B cell (primary cell): ENCODE measurements around the gene CRISPLD2.

Source experiments
- EZH2 ChIP-seq: IDR thresholded peaks from 2 replicates; pipeline ENCODE4 v1.6.1; 2012; ENCODE audit warnings: borderline replicate concordance, low read depth, mild to moderate bottlenecking, moderate library complexity, low read length; ENCODE audit not compliant: insufficient read depth, poor library complexity, severe bottlenecking
- TF ChIP-seq, protein P1 (sequence below): fragments of 200-600 bp; IDR thresholded peaks from one replicate; pipeline ENCODE4 v1.8.0; 2022; ENCODE audit warnings: antibody characterized with exemption, mild to moderate bottlenecking

DNA sequence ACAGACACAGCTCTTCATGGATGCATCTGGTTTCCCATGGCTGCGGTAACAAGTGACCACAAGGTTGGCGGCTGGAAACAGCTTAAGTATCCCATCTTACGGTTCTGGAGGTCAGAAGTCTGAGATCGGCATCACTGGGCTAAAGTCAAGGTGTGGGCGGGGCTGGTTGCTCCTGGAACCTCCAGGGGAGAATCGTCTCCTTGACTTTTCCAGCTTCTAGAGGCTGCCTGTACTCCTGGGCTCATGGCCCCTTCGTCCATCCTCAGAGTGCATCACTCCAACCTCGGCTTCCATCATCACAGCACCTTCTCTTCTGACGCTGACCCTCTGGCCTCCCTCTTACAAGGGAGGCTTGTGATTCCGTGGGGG, 12.9 kb upstream of the CRISPLD2 start:
- TF ChIP-seq, protein P1, sequence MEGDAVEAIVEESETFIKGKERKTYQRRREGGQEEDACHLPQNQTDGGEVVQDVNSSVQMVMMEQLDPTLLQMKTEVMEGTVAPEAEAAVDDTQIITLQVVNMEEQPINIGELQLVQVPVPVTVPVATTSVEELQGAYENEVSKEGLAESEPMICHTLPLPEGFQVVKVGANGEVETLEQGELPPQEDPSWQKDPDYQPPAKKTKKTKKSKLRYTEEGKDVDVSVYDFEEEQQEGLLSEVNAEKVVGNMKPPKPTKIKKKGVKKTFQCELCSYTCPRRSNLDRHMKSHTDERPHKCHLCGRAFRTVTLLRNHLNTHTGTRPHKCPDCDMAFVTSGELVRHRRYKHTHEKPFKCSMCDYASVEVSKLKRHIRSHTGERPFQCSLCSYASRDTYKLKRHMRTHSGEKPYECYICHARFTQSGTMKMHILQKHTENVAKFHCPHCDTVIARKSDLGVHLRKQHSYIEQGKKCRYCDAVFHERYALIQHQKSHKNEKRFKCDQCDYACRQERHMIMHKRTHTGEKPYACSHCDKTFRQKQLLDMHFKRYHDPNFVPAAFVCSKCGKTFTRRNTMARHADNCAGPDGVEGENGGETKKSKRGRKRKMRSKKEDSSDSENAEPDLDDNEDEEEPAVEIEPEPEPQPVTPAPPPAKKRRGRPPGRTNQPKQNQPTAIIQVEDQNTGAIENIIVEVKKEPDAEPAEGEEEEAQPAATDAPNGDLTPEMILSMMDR = no peak
- no peak for TF ChIP-seq EZH2
